ENCODE results near the gene ATP2B3.

The ATP2B3 gene

GRCh38 chrX:153473126-153473525 lies 44.3 kb upstream of the ATP2B3 start:
- H4K20me1 ChIP-seq (ENCODE audit: insufficient read depth, low read length): no peaks in the 10 kb centered on the region
- no peaks in the 10 kb centered on the region for H3F3A ChIP-seq (ENCODE audit: insufficient read depth, low read length)
- H3K4me1 ChIP-seq (ENCODE audit: insufficient read depth, low read length, severe bottlenecking): peaks cover 20% of the 10 kb centered on the region
- H3K79me2 ChIP-seq (ENCODE audit: insufficient read depth, low read length): peaks cover 3% of the 10 kb centered on the region; the same call in 1 of the 2 replicates
- no peak for TF ChIP-seq EZH2 (IDR thresholded peaks at IDR 0.05; ENCODE audit: borderline replicate concordance, low read length)
- TF ChIP-seq, protein P1, sequence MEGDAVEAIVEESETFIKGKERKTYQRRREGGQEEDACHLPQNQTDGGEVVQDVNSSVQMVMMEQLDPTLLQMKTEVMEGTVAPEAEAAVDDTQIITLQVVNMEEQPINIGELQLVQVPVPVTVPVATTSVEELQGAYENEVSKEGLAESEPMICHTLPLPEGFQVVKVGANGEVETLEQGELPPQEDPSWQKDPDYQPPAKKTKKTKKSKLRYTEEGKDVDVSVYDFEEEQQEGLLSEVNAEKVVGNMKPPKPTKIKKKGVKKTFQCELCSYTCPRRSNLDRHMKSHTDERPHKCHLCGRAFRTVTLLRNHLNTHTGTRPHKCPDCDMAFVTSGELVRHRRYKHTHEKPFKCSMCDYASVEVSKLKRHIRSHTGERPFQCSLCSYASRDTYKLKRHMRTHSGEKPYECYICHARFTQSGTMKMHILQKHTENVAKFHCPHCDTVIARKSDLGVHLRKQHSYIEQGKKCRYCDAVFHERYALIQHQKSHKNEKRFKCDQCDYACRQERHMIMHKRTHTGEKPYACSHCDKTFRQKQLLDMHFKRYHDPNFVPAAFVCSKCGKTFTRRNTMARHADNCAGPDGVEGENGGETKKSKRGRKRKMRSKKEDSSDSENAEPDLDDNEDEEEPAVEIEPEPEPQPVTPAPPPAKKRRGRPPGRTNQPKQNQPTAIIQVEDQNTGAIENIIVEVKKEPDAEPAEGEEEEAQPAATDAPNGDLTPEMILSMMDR (IDR thresholded peaks at IDR 0.05; ENCODE audit: low read length): no peak
- H3K4me3 ChIP-seq (ENCODE audit: low read depth, low read length, poor library complexity, severe bottlenecking): no peak overlapping the region
- no peaks in the 10 kb centered on the region for H3K27me3 ChIP-seq (ENCODE audit: insufficient read depth, low read length)
- no peak overlapping the region for H3K27ac ChIP-seq (ENCODE audit: low read depth, low read length, poor library complexity, severe bottlenecking)
- no peaks in the 10 kb centered on the region for H3K9me2 ChIP-seq (ENCODE audit: low read depth, low read length)
- H2AFZ ChIP-seq (ENCODE audit: low read length): no peak overlapping the region
- H3K9ac ChIP-seq (ENCODE audit: low read length): no peak overlapping the region
- H3K4me2 ChIP-seq (ENCODE audit: low read length): no peak overlapping the region
- H3K9me3 ChIP-seq (ENCODE audit: low read length): no peaks in the 10 kb centered on the region
- 0 out of 2 replicates have a peak, but pooled peaks cover 6% of the 10 kb centered on the region for H3K36me3 ChIP-seq (ENCODE audit: insufficient read depth, low read length)

DNA sequence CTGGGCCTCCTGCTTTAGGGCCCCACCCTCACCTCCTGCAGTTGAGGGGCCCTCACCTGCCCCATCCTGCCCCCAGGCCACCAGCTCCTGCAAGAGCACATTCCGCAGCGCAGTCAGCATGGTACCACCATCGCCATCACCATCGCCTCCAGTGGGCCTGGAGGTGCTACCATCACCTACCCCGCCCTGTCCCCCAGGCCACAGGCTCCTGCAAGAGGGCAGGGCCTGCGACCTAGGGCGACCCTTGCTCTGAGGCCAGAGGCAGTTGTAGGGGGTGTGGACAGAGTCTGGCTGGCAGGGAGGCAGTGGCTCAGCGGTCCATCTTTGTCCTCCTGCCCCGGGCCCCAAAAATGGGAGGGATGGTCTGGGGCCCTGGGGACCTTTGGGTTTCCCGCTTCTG lies 43.2 kb upstream of the ATP2B3 start:
- H3K9me3 ChIP-seq (ENCODE audit: low read length): no peaks in the 10 kb centered on the region
- H3K4me1 ChIP-seq (ENCODE audit: insufficient read depth, low read length, severe bottlenecking): peaks cover 16% of the 10 kb centered on the region
- H3K79me2 ChIP-seq (ENCODE audit: insufficient read depth, low read length): peaks cover 3% of the 10 kb centered on the region; the same call in 1 of the 2 replicates
- no peaks in the 10 kb centered on the region for H4K20me1 ChIP-seq (ENCODE audit: insufficient read depth, low read length)
- no peaks in the 10 kb centered on the region for H3K9me2 ChIP-seq (ENCODE audit: low read depth, low read length)
- H3K4me2 ChIP-seq (ENCODE audit: low read length): no peak overlapping the region
- H3F3A ChIP-seq (ENCODE audit: insufficient read depth, low read length): no peaks in the 10 kb centered on the region
- H2AFZ ChIP-seq (ENCODE audit: low read length): no peak overlapping the region
- H3K9ac ChIP-seq (ENCODE audit: low read length): no peak overlapping the region
- H3K27me3 ChIP-seq (ENCODE audit: insufficient read depth, low read length): no peaks in the 10 kb centered on the region
- H3K36me3 ChIP-seq (ENCODE audit: insufficient read depth, low read length): no peaks in the 10 kb centered on the region
- no peak overlapping the region for H3K27ac ChIP-seq (ENCODE audit: low read depth, low read length, poor library complexity, severe bottlenecking)
- H3K4me3 ChIP-seq (ENCODE audit: low read depth, low read length, poor library complexity, severe bottlenecking): no peak overlapping the region
- TF ChIP-seq, protein P1 (IDR thresholded peaks at IDR 0.05; ENCODE audit: low read length): no peak
- TF ChIP-seq EZH2 (IDR thresholded peaks at IDR 0.05; ENCODE audit: borderline replicate concordance, low read length): no peak

GRCh38 chrX:153474718-153475117 lies 42.7 kb upstream of the ATP2B3 start:
- Histone ChIP-seq H3K4me2 (ENCODE audit: low read length) (peak overlapping the region; percentile 44; the same call in 1 of the 2 replicates), H3K79me2 (ENCODE audit: insufficient read depth, low read length) (peaks cover under 1% of the 10 kb centered on the region; the same call in 1 of the 2 replicates), H3K9me2 (ENCODE audit: low read depth, low read length) (no peaks in the 10 kb centered on the region), H3F3A (ENCODE audit: insufficient read depth, low read length) (no peaks in the 10 kb centered on the region), H3K4me1 (ENCODE audit: insufficient read depth, low read length, severe bottlenecking) (peaks cover 11% of the 10 kb centered on the region), H4K20me1 (ENCODE audit: insufficient read depth, low read length) (no peaks in the 10 kb centered on the region), H2AFZ (ENCODE audit: low read length) (no peak overlapping the region), H3K36me3 (ENCODE audit: insufficient read depth, low read length) (no peaks in the 10 kb centered on the region), H3K27ac (ENCODE audit: low read depth, low read length, poor library complexity, severe bottlenecking) (no peak overlapping the region), H3K4me3 (ENCODE audit: low read depth, low read length, poor library complexity, severe bottlenecking) (peak overlapping the region; percentile 29), H3K9me3 (ENCODE audit: low read length) (no peaks in the 10 kb centered on the region), H3K9ac (ENCODE audit: low read length) (no peak overlapping the region; the same call in 1 of the 2 replicates), H3K27me3 (ENCODE audit: insufficient read depth, low read length) (no peaks in the 10 kb centered on the region)
- TF ChIP-seq, protein P1 (IDR thresholded peaks at IDR 0.05; ENCODE audit: low read length): no peak
- TF ChIP-seq EZH2 (IDR thresholded peaks at IDR 0.05; ENCODE audit: borderline replicate concordance, low read length): no peak

Data from OCI-LY1 (cell line).